Hematopoietic multipotent progenitor cell (in vitro differentiated cells): ENCODE data around the gene NUP50. TPM values are rescaled to one million over a fixed set of nuclear protein-coding genes. Genes with fewer than 3 reads are reported as not detected.
"Not testable (repeated sequence)": the region's sequence is repeated elsewhere in the genome, so short reads cannot be mapped to it uniquely, and the experiment has no call there.

ENCODE experiments used
- DNase-seq, 3 donors: peaks; one replicate each; pipeline ENCODE4 v3.0.0-alpha.2; 2011 to 2015; ENCODE audit warnings: low read depth in 2 of 3, low spot score in 2 of 3
- total RNA-seq: library from RNA; depleted of rRNA; stranded (reverse); fragments of >200 nt; gene quantifications from one replicate; pipeline ENCODE4 v1.2.3, GENCODE V29; 2012

NUP50 gene
- total RNA-seq, 1 donor, result 47.7 TPM

DNA sequence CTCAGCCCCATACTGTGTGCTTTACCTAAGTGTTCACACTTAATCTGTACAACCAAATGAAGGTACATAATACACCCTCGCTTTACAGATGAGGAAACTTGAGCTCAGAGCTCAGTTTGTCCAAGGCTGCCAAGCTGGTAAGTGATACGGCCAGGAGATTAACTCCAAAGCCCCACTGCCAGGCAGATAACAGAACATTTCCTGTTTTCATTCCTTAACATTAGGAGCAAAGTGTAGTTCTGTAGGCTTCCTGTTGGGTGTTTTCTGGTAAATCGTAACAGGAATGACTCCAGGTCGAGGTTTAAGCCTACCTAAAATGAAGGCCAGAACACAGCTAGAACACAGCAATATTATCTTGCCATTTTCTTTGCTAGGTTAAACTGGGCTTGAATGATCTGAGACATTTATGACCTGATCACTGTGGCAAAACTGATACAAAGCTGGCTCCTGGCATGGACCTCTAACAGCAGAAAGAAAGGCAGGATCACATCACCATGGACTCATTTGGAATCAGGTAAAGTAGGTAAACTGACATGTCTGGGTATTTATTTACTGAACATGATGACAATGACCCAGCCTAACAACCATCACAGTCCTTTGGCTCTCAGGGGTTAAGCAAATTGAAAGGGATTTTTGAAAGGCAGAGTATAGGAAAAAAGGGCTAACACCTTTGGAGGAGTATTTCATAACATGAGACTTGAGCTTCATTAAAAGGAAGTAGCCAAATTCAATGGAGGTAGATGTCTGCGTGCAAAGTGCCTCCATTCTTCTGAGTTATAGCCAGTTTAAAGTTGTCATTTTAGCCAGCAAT is 3.9 kb upstream of the NUP50 start:
- DNase-seq, result no peak

DNA sequence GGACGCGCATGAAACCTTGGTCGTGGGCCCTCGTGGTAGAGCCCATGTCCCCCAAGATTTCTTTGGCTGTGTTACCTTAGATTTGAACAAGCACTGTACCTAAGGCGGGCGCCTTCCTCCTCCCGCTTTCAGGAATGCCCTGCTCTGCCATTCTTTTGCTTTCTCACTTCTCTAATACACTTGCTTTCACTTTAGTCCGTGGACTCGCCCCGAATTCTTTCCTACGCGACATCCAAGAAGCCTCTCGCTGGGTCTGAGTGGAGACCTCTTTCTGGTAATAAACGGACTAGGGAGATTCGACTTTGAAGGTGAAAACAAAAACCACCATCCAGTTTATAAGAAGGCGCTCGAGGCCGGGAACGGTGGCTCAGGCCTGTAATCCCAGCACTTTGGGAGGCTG is 1.2 kb upstream of the NUP50 start:
- DNase-seq, result no peak

GRCh38 chr22:45163099-45163450 is 650 bp upstream of the NUP50 start:
- peak in 1 of 3 donors; percentile 43 for DNase-seq

DNA sequence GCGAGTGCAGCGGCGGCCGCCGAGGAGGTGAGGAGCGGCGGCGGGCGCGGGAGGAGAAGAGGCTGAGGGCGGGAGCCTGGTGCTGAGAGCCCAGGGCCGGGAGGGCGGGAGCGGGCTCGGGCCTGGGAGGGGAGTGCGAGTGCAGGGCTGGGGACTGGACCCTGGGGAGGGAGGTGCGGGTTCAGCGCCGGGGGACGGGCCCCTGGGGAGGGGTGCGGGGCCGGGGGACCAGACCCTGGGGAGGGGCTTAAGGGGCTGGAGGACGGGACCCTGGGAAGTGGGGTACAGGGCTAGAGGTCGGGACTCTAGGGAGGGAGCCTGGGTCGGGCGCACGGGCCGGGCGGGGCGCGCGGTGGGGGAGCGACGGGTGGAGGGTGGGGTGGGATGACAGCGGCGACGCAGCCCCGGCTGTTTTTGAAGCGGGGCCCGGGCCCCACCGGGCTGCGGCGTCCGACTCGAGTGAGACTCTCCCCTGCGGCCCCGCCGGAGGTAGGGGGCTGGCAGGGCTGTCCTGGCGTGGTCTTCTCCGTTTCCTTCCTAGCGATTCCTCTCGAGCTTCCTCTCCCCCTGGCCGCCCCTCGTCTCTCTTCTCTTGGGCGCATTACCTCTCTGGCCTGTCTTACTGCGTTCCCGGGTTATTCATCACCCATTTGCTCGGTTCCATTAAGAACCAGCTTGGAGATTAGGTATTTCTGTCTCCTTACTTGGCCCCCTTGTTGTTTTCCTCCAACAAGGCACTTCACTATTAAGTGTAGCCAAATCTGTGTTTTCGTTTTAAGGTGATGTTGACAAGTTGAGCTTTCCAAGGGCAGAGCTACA is 754 bp downstream of the NUP50 start:
- no peak for DNase-seq

GRCh38 chr22:45166932-45167331 is 3.2 kb downstream of the NUP50 start:
- DNase-seq, result peak in 1 of 3 donors; percentile 41

DNA sequence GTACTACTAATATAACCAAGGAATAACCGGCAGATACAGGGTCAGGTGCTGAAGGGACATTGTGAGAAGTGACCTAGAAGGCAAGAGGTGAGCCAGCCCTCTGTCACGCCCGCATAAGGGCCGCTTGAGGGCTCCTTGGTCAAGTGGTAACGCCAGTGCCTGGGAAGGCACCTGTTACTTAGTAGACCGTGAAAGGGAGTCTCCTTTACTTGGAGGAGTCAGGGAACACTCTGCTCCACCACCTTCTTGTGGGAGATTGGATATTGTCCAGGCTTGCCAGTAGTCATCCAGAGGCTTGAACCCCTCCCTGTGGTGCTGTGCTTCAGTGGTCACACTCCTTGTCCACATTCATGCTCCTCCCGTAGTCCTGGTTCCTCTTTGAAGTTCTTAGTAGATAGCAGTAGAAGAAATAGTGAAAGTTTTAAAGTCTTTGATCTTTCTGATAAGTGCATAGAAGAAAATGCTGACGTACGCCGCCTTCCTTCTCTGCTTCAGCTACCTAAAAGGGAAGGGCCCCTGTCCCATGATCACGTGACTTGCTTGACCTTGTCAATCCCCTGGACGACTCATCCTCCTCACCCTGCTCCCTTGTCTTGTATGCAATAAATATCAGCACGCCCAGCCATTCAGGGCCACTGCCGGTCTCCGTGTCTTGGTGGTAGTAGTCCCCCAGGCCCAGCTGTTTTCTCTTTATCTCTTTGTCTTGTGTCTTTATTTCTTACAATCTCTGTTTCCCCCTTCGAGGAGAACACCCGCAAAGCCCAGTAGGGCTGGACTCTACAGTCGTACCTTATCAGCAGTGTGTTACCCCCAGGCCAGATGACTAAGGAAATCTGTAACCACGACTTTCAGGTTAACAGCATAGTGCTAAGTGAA is 6.1 kb downstream of the NUP50 start:
- DNase-seq, result peak in 1 of 3 donors; percentile 43

- DNase-seq, result no peak
These were observed 8.1 kb downstream of the NUP50 start for GRCh38 chr22:45171830-45172229.

DNA sequence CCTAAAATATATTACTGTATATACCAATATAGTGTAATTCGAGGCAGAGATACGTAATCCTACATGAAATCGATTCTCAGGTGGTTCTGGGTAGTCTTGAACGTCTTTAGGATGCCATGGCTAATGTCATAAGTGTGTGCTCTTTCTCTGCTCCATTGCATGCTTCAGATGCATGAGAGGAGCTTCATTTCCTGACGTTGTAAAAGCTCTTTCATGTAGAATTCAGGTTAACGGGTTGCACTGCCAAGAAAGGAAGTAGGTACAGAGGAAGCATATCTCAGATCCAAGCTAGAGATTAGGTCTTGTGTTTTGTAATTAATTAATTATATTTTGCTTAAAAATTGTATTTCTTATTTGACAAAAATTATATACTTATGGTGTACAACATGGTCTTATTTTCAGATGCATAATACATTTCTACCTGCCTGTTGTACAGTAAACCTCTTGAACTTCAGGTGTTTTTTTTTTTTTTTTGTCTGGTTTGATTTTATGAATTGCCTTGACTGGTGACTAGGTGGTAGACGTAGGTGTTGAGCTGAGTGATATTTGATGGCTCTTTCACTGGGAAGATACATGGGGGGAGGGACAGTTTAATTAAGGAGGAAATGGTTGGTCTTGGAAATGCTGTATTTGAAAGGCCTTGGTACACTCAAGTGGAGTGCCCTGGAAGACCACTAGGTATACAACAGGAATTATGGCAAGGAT is 9.3 kb downstream of the NUP50 start:
- DNase-seq, result peak in 2 of 3 donors; percentile 15 to 41

GRCh38 chr22:45179276-45180049 is 15.7 kb downstream of the NUP50 start:
- DNase-seq, result no peak

DNA sequence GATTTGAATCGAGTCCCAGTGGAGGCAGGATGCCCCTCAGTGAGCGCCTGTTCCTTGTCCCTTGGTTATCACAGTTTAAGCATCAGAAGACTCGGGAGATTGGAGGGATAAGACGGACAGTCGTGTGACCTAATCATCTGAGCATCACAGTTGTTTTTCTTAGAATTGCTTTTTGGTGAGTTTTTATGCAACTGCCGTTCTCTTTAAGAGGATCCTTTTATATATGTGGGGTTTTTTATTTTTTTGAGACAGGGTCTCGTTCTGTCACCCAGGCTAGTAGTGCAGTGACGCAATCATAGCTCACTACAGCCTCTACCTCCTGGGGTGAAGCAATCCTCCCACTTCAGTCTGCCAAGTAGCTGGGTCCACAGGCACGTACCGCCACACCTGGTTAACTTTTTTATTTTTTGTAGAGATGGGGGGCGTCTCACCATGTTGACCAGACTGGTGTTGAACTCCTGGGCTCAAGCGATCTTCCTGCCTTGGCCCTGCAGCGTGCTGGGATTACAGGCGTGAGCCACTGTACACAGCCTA is 16.5 kb downstream of the NUP50 start:
- no peak for DNase-seq

DNA sequence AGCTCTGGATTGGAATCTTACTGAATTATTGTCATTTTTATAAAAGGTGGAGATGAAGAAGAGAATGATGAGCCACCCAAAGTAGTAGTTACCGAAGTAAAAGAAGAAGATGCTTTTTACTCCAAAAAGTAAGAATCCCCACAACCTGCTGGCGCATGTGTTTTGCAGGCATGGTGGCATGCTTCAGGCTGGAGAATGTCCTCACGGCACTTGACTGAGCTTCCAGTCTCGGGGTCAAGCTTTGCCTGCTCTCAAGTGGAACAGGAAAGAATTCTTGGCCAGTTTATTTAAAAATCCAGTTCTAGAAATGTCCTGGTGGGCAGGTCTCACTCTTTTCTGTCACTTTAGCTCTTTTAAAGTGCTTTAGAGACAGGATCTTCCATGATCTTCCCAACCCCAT is 17.5 kb downstream of the NUP50 start:
- DNase-seq, result no peak

DNA sequence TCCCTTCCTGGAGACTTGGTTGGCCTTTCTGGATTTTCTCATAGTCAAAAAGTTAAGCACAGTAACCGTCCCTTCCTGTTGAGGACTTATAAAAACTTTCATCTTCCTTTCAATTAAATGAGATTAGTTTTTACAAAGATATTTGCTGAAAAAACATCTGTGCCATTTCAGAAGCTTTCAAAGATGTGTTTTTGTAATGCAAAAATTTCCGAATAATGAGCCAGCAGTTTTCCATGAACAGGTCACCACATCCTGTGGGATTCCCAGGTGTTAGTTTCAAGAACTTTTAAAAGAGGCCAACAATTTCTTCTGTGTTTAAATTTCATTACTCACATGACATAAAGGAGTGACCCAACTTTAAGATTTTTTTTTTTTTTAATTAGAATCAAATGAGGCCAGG is 18.0 kb downstream of the NUP50 start:
- DNase-seq, result no peak

- DNase-seq, result no peak
These were observed 20.2 kb downstream of the NUP50 start for GRCh38 chr22:45183974-45184373.

DNA sequence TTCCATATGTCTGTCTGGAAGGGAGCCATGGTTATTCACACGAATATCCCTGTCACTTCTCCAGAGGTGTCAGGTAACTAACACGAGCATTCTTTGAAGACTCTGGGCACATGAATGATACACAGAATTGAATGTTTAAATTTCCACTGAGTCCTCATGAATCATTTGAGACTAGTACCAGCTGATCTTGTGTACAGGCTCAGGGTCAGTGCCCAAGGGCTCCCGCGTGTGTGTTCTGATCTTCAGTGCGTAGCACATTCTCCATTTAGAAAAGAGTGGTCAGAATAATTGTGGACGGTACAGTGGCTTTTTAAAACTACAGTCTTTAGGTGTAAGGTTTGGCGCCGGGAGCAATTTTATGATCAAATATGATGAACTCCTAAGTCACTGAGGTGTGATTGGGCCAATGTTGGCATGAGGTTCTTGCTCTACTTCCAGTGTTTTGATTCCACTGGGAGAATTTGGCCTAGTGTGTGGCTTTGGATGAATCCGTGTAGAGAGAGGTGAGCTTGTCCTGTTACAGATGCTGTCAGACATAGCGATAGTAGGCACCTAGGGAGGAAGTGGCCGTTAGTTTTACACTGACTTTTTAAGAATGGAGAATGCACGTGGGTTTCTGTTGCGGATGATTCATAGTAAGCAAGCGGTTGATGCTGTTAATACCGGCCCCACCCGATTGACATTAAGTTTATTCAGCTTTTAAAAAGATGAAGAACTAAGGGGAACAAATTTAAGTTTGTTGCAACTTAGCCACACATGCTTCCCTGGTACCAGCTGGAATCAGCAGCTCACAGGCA is 22.2 kb downstream of the NUP50 start:
- DNase-seq, result no peak

- no peak for DNase-seq
These were observed 24.2 kb downstream of the NUP50 start for GRCh38 chr22:45187891-45188290.

GRCh38 chr22:45188779-45189178 is 25.1 kb downstream of the NUP50 start:
- DNase-seq, result no peak

- no peak for DNase-seq
These were observed 26.6 kb downstream of the NUP50 start for GRCh38 chr22:45190202-45190872.

DNA sequence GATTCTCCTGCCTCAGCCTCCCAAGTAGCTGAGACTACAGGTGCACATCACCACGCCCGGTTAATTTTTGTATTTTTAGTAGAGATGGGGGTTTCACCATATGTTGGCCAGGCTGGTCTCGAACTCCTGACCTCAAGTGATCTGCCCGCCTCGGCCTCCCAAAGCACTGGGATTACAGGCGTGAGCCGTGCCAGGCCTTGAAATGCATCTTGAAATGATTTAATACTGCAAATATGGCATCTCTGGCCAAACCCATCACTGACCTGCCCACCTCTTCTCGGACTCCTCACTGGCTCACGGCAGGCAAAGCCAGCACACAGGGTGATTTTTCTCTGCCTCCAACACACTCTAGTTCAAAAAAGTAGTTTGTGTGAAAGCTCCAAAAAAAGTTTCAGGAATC is 28.0 kb downstream of the NUP50 start:
- DNase-seq, result not testable (repeated sequence)
